A549 (cell line): ENCODE measurements around the gene GAN.

Source experiments
- BHLHE40 ChIP-seq: IDR thresholded peaks from 2 replicates; pipeline ENCODE4 v1.6.1; 2012; ENCODE audit warnings: low read depth, low read length, inconsistent platforms
- EP300 ChIP-seq, 2 experiments: fragments of >200 bp; sonication (Bioruptor Twin); formaldehyde crosslinking; IDR thresholded peaks; 2 replicates in 1 of 2; 3 replicates in 1 of 2; pipeline ENCODE4 v1.6.1; 2016 to 2017
- JUN ChIP-seq, 2 experiments: fragments of >200 bp; sonication (Bioruptor Twin); formaldehyde crosslinking; IDR thresholded peaks; 2 replicates in 1 of 2; 3 replicates in 1 of 2; pipeline ENCODE4 v1.6.1; 2016 to 2017
- MAFK ChIP-seq: fragments of 450-650 bp; IDR thresholded peaks from 2 replicates; pipeline ENCODE4 v1.6.1; 2014; ENCODE audit not compliant: partially characterized antibody
- MYC ChIP-seq: IDR thresholded peaks from 2 replicates; pipeline ENCODE4 v1.6.1; 2012; ENCODE audit warnings: mild to moderate bottlenecking, inconsistent platforms, low read length, improper control_type of control experiment, borderline replicate concordance
- POLR2A ChIP-seq: IDR thresholded peaks from 2 replicates; pipeline ENCODE4 v1.6.1; 2012; ENCODE audit warnings: mild to moderate bottlenecking, low read length
- RAD21 ChIP-seq, 2 experiments: fragments of >200 bp in 1 of 2; sonication (Bioruptor Twin) in 1 of 2; formaldehyde crosslinking in 1 of 2; IDR thresholded peaks in 1 of 2; conservative IDR thresholded peaks in 1 of 2; 2 replicates in 1 of 2; 3 replicates in 1 of 2; pipeline ENCODE4 v1.6.1; 2012 to 2018; ENCODE audit warnings: inconsistent platforms in 1 of 2
- RFX5 ChIP-seq: fragments of 450-650 bp; IDR thresholded peaks from 2 replicates; pipeline ENCODE4 v1.7.1; 2014; ENCODE audit warnings: antibody characterized with exemption, mild to moderate bottlenecking, moderate library complexity
- SREBF2 ChIP-seq: fragments of 450-650 bp; IDR thresholded peaks from 2 replicates; pipeline ENCODE4 v1.6.1; 2014; ENCODE audit warnings: mild to moderate bottlenecking, moderate library complexity
- TF ChIP-seq, protein P1 (sequence below): fragments of >200 bp; sonication (Bioruptor Twin); formaldehyde crosslinking; IDR thresholded peaks from 3 replicates; pipeline ENCODE4 v1.5.1; 2016
- TF ChIP-seq, protein P2 (sequence below): fragments of 450-650 bp; IDR thresholded peaks from 2 replicates; pipeline ENCODE4 v1.6.1; 2014; ENCODE audit warnings: antibody characterized with exemption

DNA sequence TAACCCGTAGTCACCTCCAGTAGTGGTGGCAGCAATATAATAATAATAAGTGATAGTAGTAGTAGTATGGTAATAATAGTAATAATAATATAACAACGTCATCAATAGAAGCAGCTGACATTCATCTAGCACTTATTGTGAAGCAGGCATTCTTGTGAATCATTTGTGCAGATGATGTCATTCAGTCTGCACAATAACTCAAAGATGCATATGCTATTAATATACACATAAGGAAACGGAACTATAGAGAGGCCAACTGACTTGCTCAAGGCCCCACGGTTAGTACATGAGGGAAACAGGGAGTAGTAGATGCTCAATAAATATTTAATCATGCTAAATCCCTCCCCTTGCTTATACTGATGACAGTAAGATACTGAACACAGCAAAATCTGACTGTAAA, 35.4 kb upstream of the GAN start:
- TF ChIP-seq, protein P1, sequence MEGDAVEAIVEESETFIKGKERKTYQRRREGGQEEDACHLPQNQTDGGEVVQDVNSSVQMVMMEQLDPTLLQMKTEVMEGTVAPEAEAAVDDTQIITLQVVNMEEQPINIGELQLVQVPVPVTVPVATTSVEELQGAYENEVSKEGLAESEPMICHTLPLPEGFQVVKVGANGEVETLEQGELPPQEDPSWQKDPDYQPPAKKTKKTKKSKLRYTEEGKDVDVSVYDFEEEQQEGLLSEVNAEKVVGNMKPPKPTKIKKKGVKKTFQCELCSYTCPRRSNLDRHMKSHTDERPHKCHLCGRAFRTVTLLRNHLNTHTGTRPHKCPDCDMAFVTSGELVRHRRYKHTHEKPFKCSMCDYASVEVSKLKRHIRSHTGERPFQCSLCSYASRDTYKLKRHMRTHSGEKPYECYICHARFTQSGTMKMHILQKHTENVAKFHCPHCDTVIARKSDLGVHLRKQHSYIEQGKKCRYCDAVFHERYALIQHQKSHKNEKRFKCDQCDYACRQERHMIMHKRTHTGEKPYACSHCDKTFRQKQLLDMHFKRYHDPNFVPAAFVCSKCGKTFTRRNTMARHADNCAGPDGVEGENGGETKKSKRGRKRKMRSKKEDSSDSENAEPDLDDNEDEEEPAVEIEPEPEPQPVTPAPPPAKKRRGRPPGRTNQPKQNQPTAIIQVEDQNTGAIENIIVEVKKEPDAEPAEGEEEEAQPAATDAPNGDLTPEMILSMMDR: no peak
- no peak for TF ChIP-seq POLR2A
- TF ChIP-seq BHLHE40: no peak
- no peak for TF ChIP-seq RAD21 (conservative IDR thresholded peaks at IDR 0.05 in 1 of 2, IDR thresholded peaks at IDR 0.05 in 1 of 2)
- TF ChIP-seq MAFK: no peak
- no peak for TF ChIP-seq RFX5
- TF ChIP-seq, protein P2, sequence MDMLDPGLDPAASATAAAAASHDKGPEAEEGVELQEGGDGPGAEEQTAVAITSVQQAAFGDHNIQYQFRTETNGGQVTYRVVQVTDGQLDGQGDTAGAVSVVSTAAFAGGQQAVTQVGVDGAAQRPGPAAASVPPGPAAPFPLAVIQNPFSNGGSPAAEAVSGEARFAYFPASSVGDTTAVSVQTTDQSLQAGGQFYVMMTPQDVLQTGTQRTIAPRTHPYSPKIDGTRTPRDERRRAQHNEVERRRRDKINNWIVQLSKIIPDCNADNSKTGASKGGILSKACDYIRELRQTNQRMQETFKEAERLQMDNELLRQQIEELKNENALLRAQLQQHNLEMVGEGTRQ: no peak
- TF ChIP-seq MYC: no peak
- TF ChIP-seq SREBF2: no peak
- TF ChIP-seq JUN (IDR thresholded peaks at IDR 0.05): no peak
- no peak for TF ChIP-seq EP300 (IDR thresholded peaks at IDR 0.05)
